Measurements from ENCODE around the gene TTF2. TPM values are rescaled to one million over a fixed set of nuclear protein-coding genes. Genes with fewer than 3 reads are reported as not detected.

The TTF2 gene
- total RNA-seq, 1 donor from 2014 or later: 25.1 TPM

GRCh38 chr1:117046781-117047180 is 13.3 kb upstream of the TTF2 start:
- DNase-seq (ENCODE audit: low spot score): no peak

- DNase-seq (ENCODE audit: low spot score): no peak
Observed at GRCh38 chr1:117047271-117047670, 12.9 kb upstream of the TTF2 start.

GRCh38 chr1:117049857-117050256 is 10.3 kb upstream of the TTF2 start:
- no peak for DNase-seq (ENCODE audit: low spot score)

- DNase-seq (ENCODE audit: low spot score): peak; percentile 60
Observed at GRCh38 chr1:117051224-117052064, 8.7 kb upstream of the TTF2 start.

- no peak for DNase-seq (ENCODE audit: low spot score)
Observed at GRCh38 chr1:117054068-117054467, 6.1 kb upstream of the TTF2 start.

GRCh38 chr1:117058810-117059209 is 1.3 kb upstream of the TTF2 start:
- no peak for DNase-seq (ENCODE audit: low spot score)

GRCh38 chr1:117059334-117059677 is 820 bp upstream of the TTF2 start:
- peak; percentile 61 for DNase-seq (ENCODE audit: low spot score)

GRCh38 chr1:117060441-117061317 is 553 bp downstream of the TTF2 start:
- peak; percentile 52 for DNase-seq (ENCODE audit: low spot score)

GRCh38 chr1:117061986-117062415 is 1.9 kb downstream of the TTF2 start:
- no peak for DNase-seq (ENCODE audit: low spot score)

- no peak for DNase-seq (ENCODE audit: low spot score)
Observed at GRCh38 chr1:117066367-117066766, 6.2 kb downstream of the TTF2 start.

GRCh38 chr1:117067533-117068370 is 7.6 kb downstream of the TTF2 start:
- DNase-seq (ENCODE audit: low spot score): peak; percentile 70

GRCh38 chr1:117068580-117068979 is 8.5 kb downstream of the TTF2 start:
- no peak for DNase-seq (ENCODE audit: low spot score)

GRCh38 chr1:117069220-117069844 is 9.2 kb downstream of the TTF2 start:
- DNase-seq (ENCODE audit: low spot score): no peak

- DNase-seq (ENCODE audit: low spot score): no peak
Observed at GRCh38 chr1:117070124-117070523, 10.0 kb downstream of the TTF2 start.

GRCh38 chr1:117076648-117077047 is 16.5 kb downstream of the TTF2 start:
- no peak for DNase-seq (ENCODE audit: low spot score)

GRCh38 chr1:117077267-117077666 is 17.1 kb downstream of the TTF2 start:
- no peak for DNase-seq (ENCODE audit: low spot score)

- DNase-seq (ENCODE audit: low spot score): no peak
Observed at GRCh38 chr1:117079737-117080136, 19.6 kb downstream of the TTF2 start.

GRCh38 chr1:117084231-117084630 is 24.1 kb downstream of the TTF2 start:
- no peak for DNase-seq (ENCODE audit: low spot score)

- DNase-seq (ENCODE audit: low spot score): no peak
Observed at GRCh38 chr1:117087686-117088085, 27.6 kb downstream of the TTF2 start.

- no peak for DNase-seq (ENCODE audit: low spot score)
Observed at GRCh38 chr1:117089996-117090395, 29.9 kb downstream of the TTF2 start.

GRCh38 chr1:117092594-117092993 is 32.5 kb downstream of the TTF2 start:
- DNase-seq (ENCODE audit: low spot score): no peak
